Omental fat pad (tissue), 4 donors: ENCODE results near the gene SPATA17. TPM values are rescaled to one million over a fixed set of nuclear protein-coding genes. Genes with fewer than 3 reads are reported as not detected.
"Not testable (repeated sequence)": the region's sequence is repeated elsewhere in the genome, so short reads cannot be mapped to it uniquely, and the experiment has no call there.

ENCODE experiments used
- ATAC-seq: fragments of 150-250 bp; one replicate; pipeline ENCODE4 v1.9.1; 2016; ENCODE audit warnings: mild to moderate bottlenecking, moderate library complexity; ENCODE audit not compliant: low FRiP score
- DNase-seq: peaks from one replicate; pipeline ENCODE4 v3.0.0-alpha.2; 2019; ENCODE audit warnings: low spot score
- CTCF ChIP-seq, 3 donors: fragments of 450-650 bp; IDR thresholded peaks; one replicate each; pipeline ENCODE4 v1.5.1; 2016 to 2017; ENCODE audit warnings: antibody characterized with exemption in 3 of 3, mild to moderate bottlenecking in 3 of 3, moderate library complexity in 2 of 3
- total RNA-seq, 4 donors: library from RNA; depleted of rRNA; stranded (reverse); fragments of >200 nt; gene quantifications; one replicate each; pipeline ENCODE4 v1.1.0, GENCODE V29; 2016

The SPATA17 gene
- total RNA-seq, 4 donors from 2014 or later = 0.37 TPM; not detected in 3

DNA sequence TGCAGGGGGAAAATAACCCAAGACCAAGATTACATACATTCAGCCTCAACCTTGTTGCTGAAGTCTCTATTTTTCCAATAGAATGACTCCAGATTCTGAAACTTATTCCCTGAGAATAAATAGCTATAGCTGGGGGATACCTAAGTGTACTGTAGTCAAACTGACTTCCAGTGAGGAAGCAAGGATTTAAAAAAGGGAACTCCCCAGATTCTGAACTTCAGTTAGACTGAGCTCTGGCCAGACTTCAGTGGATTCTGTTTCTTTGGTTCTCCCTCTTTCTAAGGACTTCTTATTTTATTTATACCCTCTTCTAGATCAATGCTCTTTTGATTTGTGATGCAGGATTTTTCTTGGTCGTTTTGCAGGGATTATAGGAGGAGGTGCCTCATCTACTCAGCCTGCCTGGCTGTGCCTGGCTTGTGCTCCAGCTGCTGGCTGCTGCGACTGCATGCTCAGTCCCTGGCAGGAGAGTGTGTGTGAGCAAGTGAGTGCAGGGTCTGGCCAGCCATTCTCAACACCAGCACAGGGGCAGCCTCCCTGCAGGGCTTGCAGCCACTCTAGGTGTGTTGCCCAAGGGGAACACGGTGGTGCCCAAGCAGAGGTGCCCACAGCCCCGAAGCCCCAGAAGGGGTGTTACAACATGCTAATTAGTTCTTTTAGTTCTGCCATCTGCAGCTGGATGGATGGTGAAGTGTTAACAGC lies 43.0 kb downstream of the SPATA17 start:
- no peak for TF ChIP-seq CTCF (IDR thresholded peaks at IDR 0.05)
- DNase-seq = no peak
- no peak for ATAC-seq

DNA sequence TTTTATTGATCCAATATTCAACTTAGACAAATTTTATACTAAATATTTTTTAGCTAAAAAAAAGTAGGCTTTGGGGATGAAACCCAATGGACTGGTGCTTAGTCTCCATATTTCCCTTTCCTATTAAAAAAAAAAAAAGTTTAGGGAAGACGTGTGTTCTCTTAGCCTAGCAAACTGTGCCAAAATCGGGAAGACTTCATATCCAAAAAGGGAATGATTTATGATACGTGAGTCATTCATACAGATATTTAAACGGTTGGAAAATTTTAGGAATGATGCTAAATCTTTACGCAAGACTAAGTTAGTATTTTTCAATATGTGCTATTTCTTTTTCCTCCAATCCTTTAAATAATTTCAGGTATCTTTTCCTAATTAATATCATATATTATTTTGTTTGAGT lies 50.7 kb downstream of the SPATA17 start:
- DNase-seq (no peak), ATAC-seq (no peak)
- no peak for TF ChIP-seq CTCF (IDR thresholded peaks at IDR 0.05)

DNA sequence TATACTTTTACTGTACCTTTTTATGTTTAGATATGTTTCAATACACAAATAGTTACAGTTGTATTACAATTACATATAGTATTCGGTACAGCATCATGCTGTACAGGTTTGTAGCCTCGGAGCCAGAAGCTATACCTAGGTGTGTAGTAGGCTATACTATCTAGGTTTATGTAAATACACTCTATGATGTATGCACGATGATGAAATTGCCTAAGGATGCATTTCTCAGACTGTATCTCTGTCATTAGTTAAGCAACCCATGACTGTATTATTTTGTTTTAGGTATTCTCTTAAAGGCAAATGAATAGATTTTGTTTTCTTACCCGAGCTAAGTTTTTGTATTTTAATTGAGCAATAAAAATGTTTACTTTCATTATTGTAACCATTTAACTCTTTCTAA lies 56.4 kb downstream of the SPATA17 start:
- ATAC-seq (no peak), DNase-seq (no peak)
- no peak for TF ChIP-seq CTCF (IDR thresholded peaks at IDR 0.05)

DNA sequence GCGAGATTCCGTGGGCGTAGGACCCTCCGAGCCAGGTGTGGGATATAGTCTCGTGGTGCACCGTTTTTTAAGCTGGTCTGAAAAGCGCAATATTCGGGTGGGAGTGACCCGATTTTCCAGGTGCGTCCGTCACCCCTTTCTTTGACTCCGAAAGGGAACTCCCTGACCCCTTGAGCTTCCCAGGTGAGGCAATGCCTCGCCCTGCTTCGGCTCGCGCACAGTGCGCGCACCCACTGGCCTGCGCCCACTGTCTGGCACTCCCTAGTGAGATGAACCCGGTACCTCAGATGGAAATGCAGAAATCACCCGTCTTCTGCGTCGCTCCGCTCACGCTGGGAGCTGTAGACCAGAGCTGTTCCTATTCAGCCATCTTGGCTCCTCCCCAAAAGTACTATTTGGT lies 65.0 kb downstream of the SPATA17 start:
- ATAC-seq, DNase-seq: not testable (repeated sequence)

DNA sequence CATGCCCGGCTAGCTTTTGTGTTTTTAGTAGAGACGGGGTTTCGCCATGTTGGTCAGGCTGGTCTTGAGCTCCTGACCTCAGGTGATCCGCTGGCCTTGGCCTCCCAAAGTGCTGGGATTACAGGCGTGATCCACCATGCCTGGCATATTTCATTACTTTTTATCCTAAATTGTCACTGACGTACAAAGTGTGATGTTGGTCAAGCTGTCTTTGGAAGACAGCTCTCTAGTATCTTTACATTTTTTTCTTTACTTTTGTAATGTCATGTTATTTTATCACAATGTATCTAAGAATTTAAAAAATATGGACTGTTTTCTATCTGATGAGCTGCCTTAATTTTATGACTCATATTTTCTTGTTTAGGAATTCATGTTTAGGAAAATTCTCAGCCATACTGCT lies 72.2 kb downstream of the SPATA17 start:
- TF ChIP-seq CTCF (IDR thresholded peaks at IDR 0.05) = no peak
- ATAC-seq (no peak), DNase-seq (no peak)

GRCh38 chr1:217712925-217713597 lies 81.9 kb downstream of the SPATA17 start:
- no peak for TF ChIP-seq CTCF (IDR thresholded peaks at IDR 0.05)
- ATAC-seq = no peak

DNA sequence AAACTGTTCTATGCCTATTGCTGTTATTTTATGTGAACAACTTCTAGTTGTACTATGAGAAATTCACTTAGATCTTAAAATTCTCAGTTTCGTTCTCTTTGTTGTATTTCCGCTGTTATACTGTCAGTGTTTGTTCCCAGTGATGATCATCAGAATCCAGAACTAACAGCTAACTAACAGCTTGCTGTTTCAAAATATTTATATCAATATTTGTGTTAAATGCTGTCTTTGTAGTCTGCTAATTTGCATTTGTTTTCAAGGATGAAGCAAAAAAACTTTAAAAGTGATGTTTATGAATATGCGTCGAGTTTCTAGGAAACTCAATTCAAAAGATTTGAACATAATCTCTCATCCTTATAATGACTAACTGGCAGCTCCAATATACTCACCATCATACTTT lies 84.5 kb downstream of the SPATA17 start:
- DNase-seq (no peak), ATAC-seq (no peak)
- no peak for TF ChIP-seq CTCF (IDR thresholded peaks at IDR 0.05)

More at GRCh38 chr1:217712925-217713597, 81.9 kb downstream of the SPATA17 start:
- DNase-seq = no peak
